GM21381 (cell line): ENCODE results near the gene B4GALNT4.
A peak's percentile ranks its signal among the peaks of the same experiment; 100 is the strongest.
"Not testable (repeated sequence)": the region's sequence is repeated elsewhere in the genome, so short reads cannot be mapped to it uniquely, and the experiment has no call there.

ENCODE experiments used
- ATAC-seq: cut with Tn5 transposase; IDR thresholded peaks from one replicate; pipeline ENCODE4 v1.9.1; 2021; ENCODE audit warnings: mild to moderate bottlenecking, moderate library complexity; ENCODE audit not compliant: unreplicated experiment

B4GALNT4 gene

DNA sequence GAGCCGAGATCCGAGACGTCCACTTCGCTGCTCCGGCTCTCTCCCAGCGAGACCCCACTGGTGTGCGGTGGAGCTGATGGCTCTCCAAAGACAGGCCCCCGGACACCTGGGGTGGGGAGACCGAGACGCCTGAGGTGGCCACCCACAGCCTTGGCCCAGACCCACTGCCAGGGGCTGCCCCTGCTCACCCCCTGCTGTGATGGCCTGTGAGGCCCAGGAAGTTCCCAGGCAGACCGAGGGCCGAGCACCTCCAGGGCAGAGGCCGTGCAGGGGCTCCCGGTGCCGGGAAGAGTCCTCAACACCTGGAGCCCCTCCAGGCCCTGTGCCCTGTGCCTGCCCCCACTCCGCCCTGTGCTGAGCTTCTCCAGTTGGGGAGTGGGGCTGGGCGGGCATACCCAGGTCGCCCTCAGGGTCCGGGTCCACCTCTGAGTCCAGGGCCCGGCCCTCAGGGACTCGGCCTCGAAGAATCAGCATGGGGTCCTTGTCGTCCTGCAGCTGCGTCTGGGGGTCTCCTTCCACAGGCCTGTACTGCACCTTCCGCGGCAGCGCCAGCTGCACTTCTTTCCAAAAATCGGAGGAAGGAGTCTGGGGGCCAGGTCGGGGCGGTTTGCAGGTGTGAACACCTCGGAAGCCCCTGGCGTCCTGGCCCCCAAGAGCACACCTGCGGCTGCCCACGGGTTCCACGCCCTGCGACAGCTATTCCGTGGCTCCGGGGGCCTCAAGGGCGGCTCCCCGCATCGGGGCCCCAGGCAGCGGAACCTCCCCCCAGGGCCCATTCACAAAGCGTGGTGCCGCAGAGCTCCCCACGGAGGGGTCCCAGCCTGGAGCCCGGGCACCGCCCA lies 36.9 kb downstream of the B4GALNT4 start:
- no peak for ATAC-seq

- ATAC-seq, result peak; percentile 73
These were observed 37.7 kb downstream of the B4GALNT4 start for GRCh38 chr11:406796-407650.

DNA sequence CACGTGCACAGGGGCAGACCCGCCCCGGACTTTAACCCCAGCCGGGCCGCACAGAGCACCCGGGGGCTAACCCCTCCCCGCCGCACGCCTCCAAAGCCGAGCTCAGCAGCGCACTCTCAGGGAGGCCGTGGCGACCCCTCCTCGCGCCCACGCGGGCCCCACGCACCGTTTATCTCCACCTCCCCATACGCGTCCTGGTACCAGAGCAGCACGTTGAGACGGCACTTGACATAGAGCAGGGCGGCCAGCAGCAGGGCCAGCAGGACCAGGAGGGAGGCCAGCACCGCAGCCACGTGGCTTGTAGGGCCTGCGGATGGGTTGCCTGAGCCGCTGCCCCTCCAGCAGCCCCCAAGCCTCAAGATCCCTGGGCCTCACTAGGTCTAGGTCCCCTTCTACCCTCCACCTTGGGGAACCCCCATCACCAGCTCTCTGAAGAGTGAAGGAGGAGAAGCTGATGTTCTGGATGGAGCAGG lies 38.4 kb downstream of the B4GALNT4 start:
- ATAC-seq, result peak; percentile 4

- no peak for ATAC-seq
These were observed 39.1 kb downstream of the B4GALNT4 start for GRCh38 chr11:408154-409007.

DNA sequence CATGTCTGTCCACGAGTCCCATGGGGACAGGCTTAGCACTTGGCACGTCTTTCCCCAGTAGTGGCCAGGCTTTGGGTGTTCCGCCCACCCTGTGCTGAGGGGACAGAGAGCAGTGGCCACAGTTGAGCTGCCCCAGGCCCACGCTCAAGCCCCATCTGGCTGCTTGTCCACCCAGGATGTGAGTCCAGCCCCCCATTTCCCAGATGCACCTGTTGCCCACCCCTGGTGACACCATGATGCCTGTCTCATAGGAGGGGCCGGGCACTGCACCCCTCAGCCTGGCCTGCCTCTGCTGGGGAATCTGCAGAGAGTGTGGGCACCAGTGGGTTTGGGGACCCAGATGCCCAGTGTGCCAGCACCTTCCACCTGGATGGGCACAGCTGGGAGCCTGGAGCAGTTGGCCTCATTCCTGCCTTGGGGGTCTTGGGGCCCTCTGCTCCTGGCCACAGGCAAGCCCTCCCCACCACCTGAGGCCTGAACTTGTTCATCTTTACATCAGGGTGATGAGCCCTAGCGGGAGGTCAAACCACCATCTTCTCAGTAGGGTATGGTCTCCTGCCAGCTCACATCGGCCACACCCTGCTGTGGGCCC lies 39.8 kb downstream of the B4GALNT4 start:
- no peak for ATAC-seq

- no peak for ATAC-seq
These were observed 40.5 kb downstream of the B4GALNT4 start for GRCh38 chr11:409600-410483.

- not testable (repeated sequence) for ATAC-seq
These were observed 41.4 kb downstream of the B4GALNT4 start for GRCh38 chr11:410711-411110.

DNA sequence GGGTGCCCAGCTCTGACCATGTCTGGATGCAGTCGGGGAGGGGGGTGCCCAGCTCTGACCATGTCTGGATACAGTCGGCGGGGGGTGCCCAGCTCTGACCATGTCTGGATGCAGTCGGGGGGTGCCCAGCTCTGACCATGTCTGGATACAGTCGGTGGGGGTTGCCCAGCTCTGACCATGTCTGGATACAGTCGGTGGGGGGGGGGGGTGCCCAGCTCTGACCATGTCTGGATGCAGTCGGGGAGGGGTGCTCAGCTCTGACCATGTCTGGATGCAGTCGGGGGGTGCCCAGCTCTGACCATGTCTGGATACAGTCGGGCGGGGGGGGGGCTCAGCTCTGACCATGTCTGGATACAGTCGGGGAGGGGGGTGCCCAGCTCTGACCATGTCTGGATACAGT lies 42.2 kb downstream of the B4GALNT4 start:
- not testable (repeated sequence) for ATAC-seq

DNA sequence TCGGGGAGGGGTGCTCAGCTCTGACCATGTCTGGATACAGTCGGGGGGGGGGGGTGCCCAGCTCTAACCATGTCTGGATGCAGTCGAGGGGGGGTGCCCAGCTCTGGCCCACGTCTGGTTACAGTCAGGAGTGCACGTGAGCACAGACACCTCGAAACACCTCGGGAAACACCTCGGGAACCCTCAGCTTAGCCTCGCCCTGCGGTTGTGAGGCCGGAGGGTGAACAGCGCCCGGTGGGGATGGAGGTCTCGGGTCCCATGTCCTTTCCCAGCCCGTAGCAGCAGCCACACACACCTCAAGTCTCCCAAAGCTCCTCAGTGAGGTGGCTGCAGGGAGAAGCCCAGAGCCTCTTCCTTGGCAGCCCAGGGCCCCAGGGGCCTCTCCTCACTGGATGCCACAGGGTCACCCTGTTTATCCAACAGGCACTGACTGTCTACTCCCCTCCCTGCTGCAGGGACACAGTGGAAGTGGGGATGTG lies 43.4 kb downstream of the B4GALNT4 start:
- no peak for ATAC-seq

GRCh38 chr11:413120-414081 lies 44.1 kb downstream of the B4GALNT4 start:
- no peak for ATAC-seq

DNA sequence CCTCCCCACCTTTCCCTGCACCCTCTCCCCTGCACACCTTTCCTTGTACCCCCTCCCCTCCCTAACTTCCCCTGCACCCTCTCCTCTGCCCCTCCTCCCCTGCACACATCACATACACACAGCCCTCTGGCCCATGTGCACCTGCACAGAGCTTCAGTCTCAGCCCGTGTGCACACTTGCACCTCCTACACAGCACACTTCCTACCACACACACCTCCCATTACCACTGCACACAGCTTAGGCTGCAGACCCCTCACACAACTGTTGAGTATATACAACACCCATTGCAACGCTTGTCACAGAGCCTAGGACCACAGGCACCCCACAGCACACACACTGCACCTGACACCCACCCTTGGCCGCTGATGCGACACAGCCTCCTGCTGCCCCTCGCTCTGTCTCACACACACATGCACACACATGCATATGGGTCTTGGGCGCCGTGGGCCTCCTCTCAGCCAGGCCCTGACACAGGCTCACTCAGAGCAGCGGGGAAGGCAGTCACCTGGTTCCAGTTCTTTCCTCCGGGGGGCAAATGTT lies 45.1 kb downstream of the B4GALNT4 start:
- ATAC-seq, result no peak

GRCh38 chr11:415640-416041 lies 46.3 kb downstream of the B4GALNT4 start:
- no peak for ATAC-seq

- ATAC-seq, result no peak
These were observed 46.9 kb downstream of the B4GALNT4 start for GRCh38 chr11:416051-416756.

GRCh38 chr11:416757-417621 lies 47.7 kb downstream of the B4GALNT4 start:
- no peak for ATAC-seq

DNA sequence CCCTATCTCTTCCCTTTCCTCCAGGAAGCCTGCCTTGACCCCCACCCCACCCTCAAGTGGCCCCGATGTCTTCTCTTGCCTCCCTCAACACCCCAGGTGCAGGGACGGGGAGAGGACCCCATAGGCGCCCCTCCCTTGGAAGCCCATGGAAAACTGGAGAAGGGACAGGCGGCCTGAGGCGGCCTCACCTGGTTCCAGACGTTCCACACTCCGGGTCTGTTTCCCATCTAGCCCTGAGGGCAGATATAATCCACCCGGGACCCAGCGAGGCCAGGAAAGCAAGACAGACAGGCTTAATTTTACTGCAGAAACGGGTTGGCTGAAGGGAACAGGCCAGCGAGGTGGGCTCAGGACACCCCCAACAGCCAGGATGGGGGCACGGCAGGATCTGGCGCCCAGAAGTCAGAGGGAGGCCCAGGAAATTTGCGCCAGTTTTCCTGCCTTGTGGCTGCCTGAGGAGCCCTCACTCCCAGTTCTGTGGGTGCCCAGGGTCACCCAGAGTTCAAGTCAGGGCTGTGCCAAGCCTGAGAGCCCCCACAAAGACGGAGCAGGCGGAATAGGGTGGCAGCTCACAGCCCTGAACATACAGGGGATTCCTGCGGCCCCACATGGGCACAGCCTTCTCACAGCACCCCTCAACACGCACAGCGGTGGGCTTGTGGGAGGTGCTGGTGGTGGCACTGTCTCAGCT lies 48.5 kb downstream of the B4GALNT4 start:
- no peak for ATAC-seq
